ENCODE data around the gene PPY. TPM values are rescaled to one million over a fixed set of nuclear protein-coding genes. Genes with fewer than 3 reads are reported as not detected.
A peak's percentile ranks its signal among the peaks of the same experiment; 100 is the strongest.

The PPY gene
- total RNA-seq, 6 donors from 2014 or later = not detected

- no peaks in the 10 kb centered on the region for H3K27me3 ChIP-seq
- 81 to 82% methylated on average over 10 of the region's 10 CpGs for WGBS, 2 donors
- peaks cover 0 to 13% (median 7%) of the 10 kb centered on the region in 4 donors for H3K4me1 ChIP-seq
- ATAC-seq (ENCODE audit: low FRiP score in 2 of 2) (no peak), DNase-seq (no peak)
- H3K27ac ChIP-seq = no peak overlapping the region
- H3K9me3 ChIP-seq = no peaks in the 10 kb centered on the region
- TF ChIP-seq EP300 (IDR thresholded peaks at IDR 0.05) = no peak
- TF ChIP-seq CTCF (IDR thresholded peaks at IDR 0.05) = no peak
- no peak for TF ChIP-seq POLR2AphosphoS5 (IDR thresholded peaks at IDR 0.05)
- TF ChIP-seq POLR2A (IDR thresholded peaks at IDR 0.05) = no peak
- no peak overlapping the region for H3K4me3 ChIP-seq
- no peaks in the 10 kb centered on the region for H3K36me3 ChIP-seq
Measured at GRCh38 chr17:43920500-43921095, 21.7 kb downstream of the PPY start.

- H3K27ac ChIP-seq = no peak overlapping the region
- ATAC-seq (ENCODE audit: low FRiP score in 2 of 2) = no peak
- H3K4me3 ChIP-seq = peak overlapping the region in 3 of 4 donors; percentile 32 to 48 (median 46)
- H3K27me3 ChIP-seq = no peaks in the 10 kb centered on the region
- no peaks in the 10 kb centered on the region for H3K9me3 ChIP-seq
- peaks cover 0 to 13% (median 7%) of the 10 kb centered on the region in 4 donors for H3K4me1 ChIP-seq
- TF ChIP-seq POLR2A (IDR thresholded peaks at IDR 0.05) (no peak), EP300 (IDR thresholded peaks at IDR 0.05) (no peak), POLR2AphosphoS5 (IDR thresholded peaks at IDR 0.05) (no peak), CTCF (IDR thresholded peaks at IDR 0.05) (no peak)
- DNase-seq = peak in 1 of 2 donors; percentile 66
- H3K36me3 ChIP-seq = no peaks in the 10 kb centered on the region
- WGBS, 2 donors = 52 to 77% methylated on average over 11 to 13 of the region's 13 CpGs
Measured at GRCh38 chr17:43918026-43918389, 24.3 kb downstream of the PPY start.

GRCh38 chr17:43917348-43918025 is 24.8 kb downstream of the PPY start:
- no peaks in the 10 kb centered on the region for H3K36me3 ChIP-seq
- TF ChIP-seq POLR2A (IDR thresholded peaks at IDR 0.05) = no peak
- TF ChIP-seq POLR2AphosphoS5 (IDR thresholded peaks at IDR 0.05) = no peak
- peak in 3 of 6 experiments; percentile 43 to 47 (median 45) for TF ChIP-seq CTCF (IDR thresholded peaks at IDR 0.05)
- no peak for TF ChIP-seq EP300 (IDR thresholded peaks at IDR 0.05)
- peak in 1 of 2 donors; percentile 82 for ATAC-seq (ENCODE audit: low FRiP score in 2 of 2)
- H3K9me3 ChIP-seq = no peaks in the 10 kb centered on the region
- peaks cover 0 to 13% (median 7%) of the 10 kb centered on the region in 4 donors for H3K4me1 ChIP-seq
- WGBS, 2 donors = 16 to 19% methylated on average over 20 to 38 of the region's 43 CpGs
- H3K27me3 ChIP-seq = no peaks in the 10 kb centered on the region
- DNase-seq = peak; percentile 35 to 88
- H3K4me3 ChIP-seq = peak overlapping the region in 3 of 4 donors; percentile 32 to 48 (median 46)
- no peak overlapping the region for H3K27ac ChIP-seq

DNA sequence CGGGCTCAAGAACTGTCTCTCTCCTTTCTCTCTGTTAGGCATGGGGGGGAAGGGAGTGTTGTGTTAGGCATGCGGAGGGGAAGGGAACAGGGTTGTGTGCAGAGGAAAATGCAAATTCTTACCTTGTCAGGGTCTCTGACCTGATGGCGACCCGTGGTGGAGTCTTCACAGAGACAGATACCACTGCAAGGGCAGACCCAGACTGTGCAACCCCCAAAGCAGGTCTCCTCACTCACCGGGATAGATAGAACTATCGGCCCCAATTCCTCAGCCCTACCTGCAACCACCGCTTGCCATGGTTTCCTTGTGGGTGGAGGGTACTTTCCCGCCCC is 25.3 kb downstream of the PPY start:
- H3K9me3 ChIP-seq = no peaks in the 10 kb centered on the region
- ATAC-seq (ENCODE audit: low FRiP score in 2 of 2) = peak in 1 of 2 donors; percentile 35
- no peaks in the 10 kb centered on the region for H3K27me3 ChIP-seq
- H3K4me1 ChIP-seq = peaks cover 0 to 13% (median 7%) of the 10 kb centered on the region in 4 donors
- peak overlapping the region in 3 of 4 donors; percentile 32 to 48 (median 46) for H3K4me3 ChIP-seq
- TF ChIP-seq EP300 (IDR thresholded peaks at IDR 0.05) = no peak
- no peak for TF ChIP-seq CTCF (IDR thresholded peaks at IDR 0.05)
- TF ChIP-seq POLR2AphosphoS5 (IDR thresholded peaks at IDR 0.05) = no peak
- TF ChIP-seq POLR2A (IDR thresholded peaks at IDR 0.05) = no peak
- WGBS, 2 donors = 61 to 70% methylated on average over 8 of the region's 8 CpGs
- no peak for DNase-seq
- no peaks in the 10 kb centered on the region for H3K36me3 ChIP-seq
- H3K27ac ChIP-seq = no peak overlapping the region
